Endothelial cell of umbilical vein (primary cell): ENCODE measurements around the gene SLIT1.

Experiments used
- EZH2 ChIP-seq: IDR thresholded peaks from 2 replicates; pipeline ENCODE4 v1.6.1; 2012; ENCODE audit warnings: borderline replicate concordance, low read depth, mild to moderate bottlenecking, moderate library complexity, low read length, inconsistent platforms; ENCODE audit not compliant: severe bottlenecking
- GATA2 ChIP-seq: IDR thresholded peaks from 2 replicates; pipeline ENCODE4 v1.7.0; 2011; ENCODE audit warnings: low read depth, mild to moderate bottlenecking, moderate library complexity, mixed read lengths, low read length; ENCODE audit not compliant: insufficient read length, insufficient read depth
- JUN ChIP-seq: IDR thresholded peaks from 2 replicates; pipeline ENCODE4 v1.6.1; 2011; ENCODE audit warnings: borderline replicate concordance, low read depth; ENCODE audit not compliant: insufficient read length, insufficient read depth
- MYC ChIP-seq: IDR thresholded peaks from one replicate; pipeline ENCODE4 v1.6.1; 2011; ENCODE audit warnings: mild to moderate bottlenecking, low read depth, low read length
- POLR2A ChIP-seq: IDR thresholded peaks from 2 replicates; pipeline ENCODE4 v1.6.1; 2012; ENCODE audit warnings: low read depth, mild to moderate bottlenecking, control low read depth, low read length
- POLR2AphosphoS5 ChIP-seq: IDR thresholded peaks from 2 replicates; pipeline ENCODE4 v1.6.1; 2012; ENCODE audit warnings: low read depth, mild to moderate bottlenecking, control low read depth, low read length, moderate library complexity; ENCODE audit not compliant: insufficient read depth
- TF ChIP-seq, protein P1 (sequence below), 2 donors: IDR thresholded peaks; 1 replicate in 1 of 2; 2 replicates in 1 of 2; pipeline ENCODE4 v1.5.1; 2011; ENCODE audit warnings: low read length in 2 of 2, mild to moderate bottlenecking in 2 of 2, moderate library complexity in 2 of 2, control low read depth in 1 of 2, inconsistent platforms in 1 of 2, low read depth in 1 of 2; ENCODE audit not compliant: insufficient read depth in 1 of 2; ENCODE audit errors: extremely low read depth in 1 of 2
- TF ChIP-seq, protein P2 (sequence below): IDR thresholded peaks from 2 replicates; pipeline ENCODE4 v1.6.1; 2011; ENCODE audit not compliant: insufficient read depth, insufficient read length

DNA sequence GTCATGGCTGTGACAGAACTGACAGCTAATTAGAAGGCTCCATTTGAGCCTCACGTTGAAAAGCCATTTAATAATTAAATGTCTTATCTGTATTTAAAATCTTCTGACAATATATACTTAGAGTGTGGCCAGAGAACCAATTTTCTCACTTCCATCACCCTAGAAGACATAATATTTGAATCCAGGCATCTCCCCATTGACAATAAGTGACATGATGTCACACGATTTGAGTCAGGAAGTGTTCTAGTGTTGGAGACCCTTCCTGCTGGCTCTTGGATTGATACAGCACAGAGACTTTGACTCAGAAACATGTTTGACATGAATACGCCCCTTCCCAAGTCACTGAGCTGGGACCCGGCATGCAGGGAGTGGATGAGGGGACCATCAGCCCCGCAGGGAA lies 85.9 kb downstream of the SLIT1 start:
- TF ChIP-seq EZH2 (no peak), POLR2AphosphoS5 (no peak), POLR2A (no peak), GATA2 (no peak), JUN (no peak), MYC (no peak)
- TF ChIP-seq, protein P1, sequence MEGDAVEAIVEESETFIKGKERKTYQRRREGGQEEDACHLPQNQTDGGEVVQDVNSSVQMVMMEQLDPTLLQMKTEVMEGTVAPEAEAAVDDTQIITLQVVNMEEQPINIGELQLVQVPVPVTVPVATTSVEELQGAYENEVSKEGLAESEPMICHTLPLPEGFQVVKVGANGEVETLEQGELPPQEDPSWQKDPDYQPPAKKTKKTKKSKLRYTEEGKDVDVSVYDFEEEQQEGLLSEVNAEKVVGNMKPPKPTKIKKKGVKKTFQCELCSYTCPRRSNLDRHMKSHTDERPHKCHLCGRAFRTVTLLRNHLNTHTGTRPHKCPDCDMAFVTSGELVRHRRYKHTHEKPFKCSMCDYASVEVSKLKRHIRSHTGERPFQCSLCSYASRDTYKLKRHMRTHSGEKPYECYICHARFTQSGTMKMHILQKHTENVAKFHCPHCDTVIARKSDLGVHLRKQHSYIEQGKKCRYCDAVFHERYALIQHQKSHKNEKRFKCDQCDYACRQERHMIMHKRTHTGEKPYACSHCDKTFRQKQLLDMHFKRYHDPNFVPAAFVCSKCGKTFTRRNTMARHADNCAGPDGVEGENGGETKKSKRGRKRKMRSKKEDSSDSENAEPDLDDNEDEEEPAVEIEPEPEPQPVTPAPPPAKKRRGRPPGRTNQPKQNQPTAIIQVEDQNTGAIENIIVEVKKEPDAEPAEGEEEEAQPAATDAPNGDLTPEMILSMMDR (IDR thresholded peaks at IDR 0.05; ENCODE audit: extremely low read depth in 1 of 2, insufficient read depth in 1 of 2, low read depth in 1 of 2, low read length in 2 of 2) = no peak
- TF ChIP-seq, protein P2, sequence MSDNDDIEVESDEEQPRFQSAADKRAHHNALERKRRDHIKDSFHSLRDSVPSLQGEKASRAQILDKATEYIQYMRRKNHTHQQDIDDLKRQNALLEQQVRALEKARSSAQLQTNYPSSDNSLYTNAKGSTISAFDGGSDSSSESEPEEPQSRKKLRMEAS = no peak
